Measurements from ENCODE around the gene COG3. TPM values are rescaled to one million over a fixed set of nuclear protein-coding genes. Genes with fewer than 3 reads are reported as not detected.
A peak's percentile ranks its signal among the peaks of the same experiment; 100 is the strongest.

COG3 gene
- total and polyA plus RNA-seq, 10 donors: 12.3 to 99.2 (median 32.5) TPM

DNA sequence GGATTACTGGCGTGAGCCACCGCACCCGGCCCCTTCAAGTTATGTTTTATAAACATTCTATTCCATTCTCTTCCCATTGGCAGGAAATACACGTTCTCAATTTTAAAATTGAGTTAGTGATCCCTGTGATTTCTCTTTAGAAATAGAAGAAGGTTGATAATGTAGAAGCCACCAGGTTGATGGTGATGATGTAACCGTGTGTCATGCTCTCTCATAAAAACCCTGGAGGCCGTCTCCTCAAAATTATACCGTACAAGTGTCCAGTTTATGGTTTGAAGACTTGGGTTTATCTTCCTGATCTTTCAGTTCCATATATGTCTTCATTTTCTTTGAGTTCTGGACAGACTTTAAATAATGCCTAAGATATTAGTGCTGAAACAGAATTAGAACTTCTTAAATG lies 32.2 kb downstream of the COG3 start:
- H3K36me3 ChIP-seq: peaks cover 0 to 96% (median 55%) of the 10 kb centered on the region in 6 donors
- intact Hi-C loops (cut with DNase I; ENCODE audit: low total_unique reads): no loop called here

GRCh38 chr13:45500492-45501174 lies 35.9 kb downstream of the COG3 start:
- no peak for TF ChIP-seq POLR2A (IDR thresholded peaks at IDR 0.05)
- TF ChIP-seq, protein P1, sequence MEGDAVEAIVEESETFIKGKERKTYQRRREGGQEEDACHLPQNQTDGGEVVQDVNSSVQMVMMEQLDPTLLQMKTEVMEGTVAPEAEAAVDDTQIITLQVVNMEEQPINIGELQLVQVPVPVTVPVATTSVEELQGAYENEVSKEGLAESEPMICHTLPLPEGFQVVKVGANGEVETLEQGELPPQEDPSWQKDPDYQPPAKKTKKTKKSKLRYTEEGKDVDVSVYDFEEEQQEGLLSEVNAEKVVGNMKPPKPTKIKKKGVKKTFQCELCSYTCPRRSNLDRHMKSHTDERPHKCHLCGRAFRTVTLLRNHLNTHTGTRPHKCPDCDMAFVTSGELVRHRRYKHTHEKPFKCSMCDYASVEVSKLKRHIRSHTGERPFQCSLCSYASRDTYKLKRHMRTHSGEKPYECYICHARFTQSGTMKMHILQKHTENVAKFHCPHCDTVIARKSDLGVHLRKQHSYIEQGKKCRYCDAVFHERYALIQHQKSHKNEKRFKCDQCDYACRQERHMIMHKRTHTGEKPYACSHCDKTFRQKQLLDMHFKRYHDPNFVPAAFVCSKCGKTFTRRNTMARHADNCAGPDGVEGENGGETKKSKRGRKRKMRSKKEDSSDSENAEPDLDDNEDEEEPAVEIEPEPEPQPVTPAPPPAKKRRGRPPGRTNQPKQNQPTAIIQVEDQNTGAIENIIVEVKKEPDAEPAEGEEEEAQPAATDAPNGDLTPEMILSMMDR (IDR thresholded peaks at IDR 0.05 in 8 of 11, conservative IDR thresholded peaks at IDR 0.05 in 3 of 11): no peak
- TF ChIP-seq POLR2AphosphoS5 (IDR thresholded peaks at IDR 0.05): no peak
- no peak overlapping the region for H3K4me3 ChIP-seq
- peaks cover 0 to 96% (median 58%) of the 10 kb centered on the region in 6 donors for H3K36me3 ChIP-seq
- WGBS, 5 donors: 49 to 75% (median 55%) methylated on average over 4 of the region's 4 CpGs
- H3K27ac ChIP-seq: no peak overlapping the region
- H3K27me3 ChIP-seq (replicated peaks in 1 of 7): no peaks in the 10 kb centered on the region
- H3K4me1 ChIP-seq: peaks cover 0 to 8% (median 0%) of the 10 kb centered on the region in 6 donors
- intact Hi-C loops (cut with DNase I; ENCODE audit: low total_unique reads): no loop called here
- H3K9me3 ChIP-seq: no peaks in the 10 kb centered on the region
- no peak for DNase-seq

More for the DNA sequence above, 32.2 kb downstream of the COG3 start:
- WGBS, 5 donors: 82 to 94% (median 85%) methylated on average over 7 of the region's 7 CpGs
- no peak for DNase-seq
- Histone ChIP-seq H3K27ac (no peak overlapping the region), H3K27me3 (replicated peaks in 1 of 7) (no peaks in the 10 kb centered on the region), H3K9me3 (no peaks in the 10 kb centered on the region), H3K4me1 (peaks cover 0 to 8% (median 0%) of the 10 kb centered on the region in 6 donors), H3K4me3 (no peak overlapping the region)
- TF ChIP-seq POLR2AphosphoS5 (IDR thresholded peaks at IDR 0.05): no peak

DNA sequence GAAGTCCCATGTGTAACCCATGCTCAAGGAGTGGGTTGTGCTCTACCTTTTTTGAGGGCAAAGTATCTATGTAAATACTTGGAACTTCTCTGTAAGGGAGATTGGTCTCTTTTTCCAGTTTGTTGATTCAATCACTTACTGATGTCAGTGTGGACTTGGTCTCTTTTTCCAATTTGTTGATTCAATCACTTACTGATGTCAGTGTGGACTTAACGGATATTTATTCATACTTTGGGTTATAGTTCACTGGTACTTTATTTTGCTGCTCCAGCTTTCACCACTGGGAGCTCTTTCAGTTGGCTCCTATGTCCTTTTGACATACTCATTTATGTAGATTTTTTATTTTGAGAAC lies 36.4 kb downstream of the COG3 start:
- intact Hi-C loops (cut with DNase I; ENCODE audit: low total_unique reads): no loop called here
- no peaks in the 10 kb centered on the region for H3K9me3 ChIP-seq
- no peak overlapping the region for H3K4me3 ChIP-seq
- no peak for TF ChIP-seq POLR2A (IDR thresholded peaks at IDR 0.05)
- no peak overlapping the region for H3K27ac ChIP-seq
- no peaks in the 10 kb centered on the region for H3K27me3 ChIP-seq (replicated peaks in 1 of 7)
- DNase-seq: no peak
- peaks cover 0 to 96% (median 58%) of the 10 kb centered on the region in 6 donors for H3K36me3 ChIP-seq
- peaks cover 0 to 8% (median 0%) of the 10 kb centered on the region in 6 donors for H3K4me1 ChIP-seq
- WGBS, 5 donors: 32 to 93% (median 86%) methylated on average over 1 of the region's 1 CpG

DNA sequence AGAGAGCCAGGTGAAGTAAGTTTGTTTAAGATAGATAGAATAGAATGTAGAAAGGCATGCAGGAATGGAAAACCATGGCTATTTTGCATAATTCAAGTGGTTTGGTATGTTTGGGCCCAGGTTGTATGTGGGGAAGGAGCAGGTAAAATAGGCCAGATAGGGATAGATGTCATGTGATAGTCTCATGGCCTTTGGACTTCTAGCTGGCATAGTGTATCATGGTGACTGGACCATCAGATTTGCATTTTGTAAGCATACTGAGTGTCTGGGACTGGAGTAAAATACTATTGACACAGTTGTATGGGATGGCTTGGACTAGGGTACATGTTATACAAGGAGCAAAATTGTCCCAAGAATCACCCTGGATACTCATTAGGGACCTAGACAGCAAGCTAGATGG lies 38.9 kb downstream of the COG3 start:
- intact Hi-C loops (cut with DNase I; ENCODE audit: low total_unique reads): no loop called here
- H3K4me3 ChIP-seq: no peak overlapping the region
- H3K27me3 ChIP-seq (replicated peaks in 1 of 7): no peaks in the 10 kb centered on the region
- TF ChIP-seq, protein P1 (IDR thresholded peaks at IDR 0.05 in 8 of 11, conservative IDR thresholded peaks at IDR 0.05 in 3 of 11): no peak
- TF ChIP-seq POLR2AphosphoS5 (IDR thresholded peaks at IDR 0.05) (no peak), POLR2A (IDR thresholded peaks at IDR 0.05) (no peak)
- H3K9me3 ChIP-seq: no peaks in the 10 kb centered on the region
- H3K36me3 ChIP-seq: peaks cover 0 to 94% (median 56%) of the 10 kb centered on the region in 6 donors
- H3K4me1 ChIP-seq: peaks cover 0 to 8% (median 0%) of the 10 kb centered on the region in 6 donors
- no peak overlapping the region for H3K27ac ChIP-seq
- DNase-seq: no peak

DNA sequence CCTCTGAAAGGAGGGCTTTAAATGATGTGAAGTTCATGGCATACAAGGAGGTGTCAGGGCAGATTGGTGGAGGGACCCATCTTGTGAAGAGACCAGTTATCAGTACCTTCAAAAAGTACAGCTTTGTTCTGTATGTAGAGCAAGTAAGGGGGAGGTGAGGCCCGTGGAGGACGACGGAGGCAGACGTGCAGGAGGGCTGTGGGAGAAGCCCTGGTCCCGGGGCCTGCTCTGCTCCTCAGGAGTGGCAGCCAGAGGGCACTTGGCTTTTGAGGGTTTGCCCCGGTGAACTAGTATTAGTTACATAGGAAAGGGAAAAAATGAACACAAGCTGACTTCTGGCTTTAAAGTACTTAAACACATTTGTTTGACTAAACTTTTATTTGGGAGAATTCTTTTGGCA lies 42.1 kb downstream of the COG3 start:
- 83 to 93% (median 88%) methylated on average over 6 of the region's 6 CpGs for WGBS, 5 donors
- TF ChIP-seq POLR2AphosphoS5 (IDR thresholded peaks at IDR 0.05): peak in 1 of 3 donors; percentile 11
- TF ChIP-seq, protein P1 (IDR thresholded peaks at IDR 0.05 in 8 of 11, conservative IDR thresholded peaks at IDR 0.05 in 3 of 11): no peak
- no peak for TF ChIP-seq POLR2A (IDR thresholded peaks at IDR 0.05)
- no peak overlapping the region for H3K4me3 ChIP-seq
- peaks cover 0 to 16% (median 2%) of the 10 kb centered on the region in 6 donors for H3K4me1 ChIP-seq
- no peak overlapping the region for H3K27ac ChIP-seq
- no peaks in the 10 kb centered on the region for H3K9me3 ChIP-seq
- H3K27me3 ChIP-seq (replicated peaks in 1 of 7): no peaks in the 10 kb centered on the region
- H3K36me3 ChIP-seq: peaks cover 0 to 98% (median 68%) of the 10 kb centered on the region in 6 donors
- intact Hi-C loops (cut with DNase I; ENCODE audit: low total_unique reads): no loop called here
- DNase-seq: no peak
